Neural cell (in vitro differentiated cells): ENCODE results near the gene ITGAD. TPM values are rescaled to one million over a fixed set of nuclear protein-coding genes. Genes with fewer than 3 reads are reported as not detected.

Experiments used
- H2AFZ ChIP-seq: fragments of 200-600, 300-800 bp; sonication (generic), shearing (Covaris generic); 2 replicates; pipeline ENCODE4 v1.6.0; 2014; ENCODE audit warnings: low read depth, mild to moderate bottlenecking, antibody characterized with exemption, low read length, moderate library complexity
- H3F3A ChIP-seq: fragments of 200-600 bp; shearing (Covaris generic); 2 replicates; pipeline ENCODE4 v1.6.1; 2016; ENCODE audit warnings: mild to moderate bottlenecking, moderate library complexity, mixed read lengths, antibody characterized with exemption, low read length; ENCODE audit not compliant: insufficient read depth, poor library complexity, severe bottlenecking
- H3K27ac ChIP-seq: fragments of 200-600, 300-800 bp; sonication (generic), shearing (Covaris generic); 2 replicates; pipeline ENCODE4 v1.5.1; 2014; ENCODE audit warnings: mild to moderate bottlenecking, low read length, moderate library complexity
- H3K27me3 ChIP-seq: fragments of 300-800, 200-600 bp; sonication (generic), shearing (Covaris generic); 2 replicates; pipeline ENCODE4 v1.6.0; 2014; ENCODE audit warnings: mild to moderate bottlenecking, low read depth, low read length, moderate library complexity; ENCODE audit not compliant: insufficient read depth
- H3K36me3 ChIP-seq: fragments of 300-800, 200-600 bp; sonication (generic), shearing (Covaris generic); 2 replicates; pipeline ENCODE4 v1.5.1; 2014; ENCODE audit warnings: mild to moderate bottlenecking, antibody characterized with exemption, low read length, moderate library complexity; ENCODE audit not compliant: insufficient read depth
- H3K4me2 ChIP-seq: fragments of 300-800, 200-600 bp; sonication (generic), shearing (Covaris generic); 2 replicates; pipeline ENCODE4 v1.6.0; 2014; ENCODE audit warnings: mild to moderate bottlenecking, low read length
- H3K4me3 ChIP-seq: fragments of 300-800, 200-600 bp; sonication (generic), shearing (Covaris generic); 2 replicates; pipeline ENCODE4 v1.5.1; 2014; ENCODE audit warnings: mild to moderate bottlenecking, low read length, moderate library complexity
- H3K79me2 ChIP-seq: fragments of 200-600 bp; shearing (Covaris generic); replicated peaks from 2 replicates; pipeline ENCODE4 v1.6.0; 2014; ENCODE audit warnings: mild to moderate bottlenecking, low read length, moderate library complexity; ENCODE audit not compliant: insufficient read depth
- H3K9ac ChIP-seq: fragments of 300-800, 200-600 bp; sonication (generic), shearing (Covaris generic); 2 replicates; pipeline ENCODE4 v1.6.1; 2016; ENCODE audit warnings: mild to moderate bottlenecking, low read length, mixed read lengths
- H3K9me2 ChIP-seq: fragments of 200-600 bp; shearing (Covaris generic); 2 replicates; pipeline ENCODE4 v1.6.1; 2016; ENCODE audit warnings: mild to moderate bottlenecking, low read length, mixed read lengths; ENCODE audit not compliant: insufficient read depth
- H3K9me3 ChIP-seq: fragments of 200-600, 300-800 bp; sonication (generic), shearing (Covaris generic); 2 replicates; pipeline ENCODE4 v1.6.1; 2016; ENCODE audit warnings: mild to moderate bottlenecking, mixed run types, low read length, moderate library complexity, mixed read lengths
- H4K20me1 ChIP-seq: fragments of 200-600 bp; shearing (Covaris generic); 2 replicates; pipeline ENCODE4 v1.6.1; 2016; ENCODE audit warnings: mild to moderate bottlenecking, mixed run types; ENCODE audit not compliant: insufficient read depth
- EP300 ChIP-seq: fragments of 450-650 bp; conservative IDR thresholded peaks from 2 replicates; pipeline ENCODE4 v1.6.1; 2014; ENCODE audit warnings: antibody characterized with exemption, mild to moderate bottlenecking, moderate library complexity; ENCODE audit not compliant: poor library complexity, severe bottlenecking
- EZH2 ChIP-seq: fragments of 200-600, 300-800 bp; shearing (Covaris generic), sonication (generic); IDR thresholded peaks from 2 replicates; pipeline ENCODE4 v1.6.1; 2014; ENCODE audit warnings: antibody characterized with exemption, low read length, borderline replicate concordance, mild to moderate bottlenecking; ENCODE audit not compliant: insufficient read depth, poor library complexity, severe bottlenecking
- MXI1 ChIP-seq: fragments of 450-650 bp; conservative IDR thresholded peaks from 2 replicates; pipeline ENCODE4 v1.6.1; 2014; ENCODE audit warnings: antibody characterized with exemption, mild to moderate bottlenecking; ENCODE audit not compliant: poor library complexity, severe bottlenecking
- POLR2AphosphoS5 ChIP-seq: IDR thresholded peaks from 2 replicates; pipeline ENCODE4 v1.6.1; 2012
- RAD21 ChIP-seq: fragments of 450-650 bp; conservative IDR thresholded peaks from 2 replicates; pipeline ENCODE4 v1.6.1; 2014; ENCODE audit warnings: antibody characterized with exemption, mild to moderate bottlenecking, moderate library complexity
- SMC3 ChIP-seq: fragments of 450-650 bp; conservative IDR thresholded peaks from 2 replicates; pipeline ENCODE4 v1.6.1; 2014; ENCODE audit warnings: antibody characterized with exemption, mild to moderate bottlenecking, moderate library complexity; ENCODE audit not compliant: poor library complexity
- TAF1 ChIP-seq: IDR thresholded peaks from 2 replicates; pipeline ENCODE4 v1.6.1; 2012; ENCODE audit warnings: low read depth
- polyA plus RNA-seq: library from polyadenylated mRNA; depleted of rRNA; stranded (reverse); fragments of >200 nt; gene quantifications from 2 replicates; pipeline ENCODE4 v1.2.3, GENCODE V29; 2014
- TF ChIP-seq, protein P1 (sequence below): fragments of 450-650 bp; IDR thresholded peaks from 2 replicates; pipeline ENCODE4 v1.5.1; 2014; ENCODE audit warnings: antibody characterized with exemption, mild to moderate bottlenecking, moderate library complexity; ENCODE audit not compliant: poor library complexity, severe bottlenecking
- TF ChIP-seq, protein P2 (sequence below): IDR thresholded peaks from 2 replicates; pipeline ENCODE4 v1.6.1; 2012; ENCODE audit warnings: borderline replicate concordance

ITGAD gene
- polyA plus RNA-seq, 1 donor from 2014 or later: not detected

GRCh38 chr16:31458844-31459686, 65.9 kb downstream of the ITGAD start, which contains the start of gene ARMC5:
Gene ARMC5 (plus strand): TSS chr16:31459501. CDS start chr16:31459525, 24 bp downstream.
- no peaks in the 10 kb centered on the region for H3K9me2 ChIP-seq
- H3K9ac ChIP-seq: peak within 1 kb of the TSS; percentile 98
- H3K27me3 ChIP-seq: no peaks in the 10 kb centered on the region
- H3K79me2 ChIP-seq: peaks cover 22% of the 10 kb centered on the region
- no peaks in the 10 kb centered on the region for H3K36me3 ChIP-seq
- H3K4me2 ChIP-seq: peak within 1 kb of the TSS; percentile 98
- peaks cover 8% of the 10 kb centered on the region for H3F3A ChIP-seq
- H3K9me3 ChIP-seq: no peaks in the 10 kb centered on the region
- TF ChIP-seq RAD21 (peak; percentile 48), EZH2 (no peak), SMC3 (peak; percentile 60), EP300 (peak; percentile 80), POLR2AphosphoS5 (peak; percentile 96), TAF1 (peak; percentile 77), MXI1 (peak; percentile 99)
- TF ChIP-seq, protein P1, sequence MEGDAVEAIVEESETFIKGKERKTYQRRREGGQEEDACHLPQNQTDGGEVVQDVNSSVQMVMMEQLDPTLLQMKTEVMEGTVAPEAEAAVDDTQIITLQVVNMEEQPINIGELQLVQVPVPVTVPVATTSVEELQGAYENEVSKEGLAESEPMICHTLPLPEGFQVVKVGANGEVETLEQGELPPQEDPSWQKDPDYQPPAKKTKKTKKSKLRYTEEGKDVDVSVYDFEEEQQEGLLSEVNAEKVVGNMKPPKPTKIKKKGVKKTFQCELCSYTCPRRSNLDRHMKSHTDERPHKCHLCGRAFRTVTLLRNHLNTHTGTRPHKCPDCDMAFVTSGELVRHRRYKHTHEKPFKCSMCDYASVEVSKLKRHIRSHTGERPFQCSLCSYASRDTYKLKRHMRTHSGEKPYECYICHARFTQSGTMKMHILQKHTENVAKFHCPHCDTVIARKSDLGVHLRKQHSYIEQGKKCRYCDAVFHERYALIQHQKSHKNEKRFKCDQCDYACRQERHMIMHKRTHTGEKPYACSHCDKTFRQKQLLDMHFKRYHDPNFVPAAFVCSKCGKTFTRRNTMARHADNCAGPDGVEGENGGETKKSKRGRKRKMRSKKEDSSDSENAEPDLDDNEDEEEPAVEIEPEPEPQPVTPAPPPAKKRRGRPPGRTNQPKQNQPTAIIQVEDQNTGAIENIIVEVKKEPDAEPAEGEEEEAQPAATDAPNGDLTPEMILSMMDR: peak; percentile 70
- TF ChIP-seq, protein P2, sequence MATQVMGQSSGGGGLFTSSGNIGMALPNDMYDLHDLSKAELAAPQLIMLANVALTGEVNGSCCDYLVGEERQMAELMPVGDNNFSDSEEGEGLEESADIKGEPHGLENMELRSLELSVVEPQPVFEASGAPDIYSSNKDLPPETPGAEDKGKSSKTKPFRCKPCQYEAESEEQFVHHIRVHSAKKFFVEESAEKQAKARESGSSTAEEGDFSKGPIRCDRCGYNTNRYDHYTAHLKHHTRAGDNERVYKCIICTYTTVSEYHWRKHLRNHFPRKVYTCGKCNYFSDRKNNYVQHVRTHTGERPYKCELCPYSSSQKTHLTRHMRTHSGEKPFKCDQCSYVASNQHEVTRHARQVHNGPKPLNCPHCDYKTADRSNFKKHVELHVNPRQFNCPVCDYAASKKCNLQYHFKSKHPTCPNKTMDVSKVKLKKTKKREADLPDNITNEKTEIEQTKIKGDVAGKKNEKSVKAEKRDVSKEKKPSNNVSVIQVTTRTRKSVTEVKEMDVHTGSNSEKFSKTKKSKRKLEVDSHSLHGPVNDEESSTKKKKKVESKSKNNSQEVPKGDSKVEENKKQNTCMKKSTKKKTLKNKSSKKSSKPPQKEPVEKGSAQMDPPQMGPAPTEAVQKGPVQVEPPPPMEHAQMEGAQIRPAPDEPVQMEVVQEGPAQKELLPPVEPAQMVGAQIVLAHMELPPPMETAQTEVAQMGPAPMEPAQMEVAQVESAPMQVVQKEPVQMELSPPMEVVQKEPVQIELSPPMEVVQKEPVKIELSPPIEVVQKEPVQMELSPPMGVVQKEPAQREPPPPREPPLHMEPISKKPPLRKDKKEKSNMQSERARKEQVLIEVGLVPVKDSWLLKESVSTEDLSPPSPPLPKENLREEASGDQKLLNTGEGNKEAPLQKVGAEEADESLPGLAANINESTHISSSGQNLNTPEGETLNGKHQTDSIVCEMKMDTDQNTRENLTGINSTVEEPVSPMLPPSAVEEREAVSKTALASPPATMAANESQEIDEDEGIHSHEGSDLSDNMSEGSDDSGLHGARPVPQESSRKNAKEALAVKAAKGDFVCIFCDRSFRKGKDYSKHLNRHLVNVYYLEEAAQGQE: peak; percentile 91
- H2AFZ ChIP-seq: peak within 1 kb of the TSS; percentile 93
- H4K20me1 ChIP-seq: no peaks in the 10 kb centered on the region
- H3K4me3 ChIP-seq: peak within 1 kb of the TSS; percentile 99
- peak within 1 kb of the TSS; percentile 98 for H3K27ac ChIP-seq

DNA sequence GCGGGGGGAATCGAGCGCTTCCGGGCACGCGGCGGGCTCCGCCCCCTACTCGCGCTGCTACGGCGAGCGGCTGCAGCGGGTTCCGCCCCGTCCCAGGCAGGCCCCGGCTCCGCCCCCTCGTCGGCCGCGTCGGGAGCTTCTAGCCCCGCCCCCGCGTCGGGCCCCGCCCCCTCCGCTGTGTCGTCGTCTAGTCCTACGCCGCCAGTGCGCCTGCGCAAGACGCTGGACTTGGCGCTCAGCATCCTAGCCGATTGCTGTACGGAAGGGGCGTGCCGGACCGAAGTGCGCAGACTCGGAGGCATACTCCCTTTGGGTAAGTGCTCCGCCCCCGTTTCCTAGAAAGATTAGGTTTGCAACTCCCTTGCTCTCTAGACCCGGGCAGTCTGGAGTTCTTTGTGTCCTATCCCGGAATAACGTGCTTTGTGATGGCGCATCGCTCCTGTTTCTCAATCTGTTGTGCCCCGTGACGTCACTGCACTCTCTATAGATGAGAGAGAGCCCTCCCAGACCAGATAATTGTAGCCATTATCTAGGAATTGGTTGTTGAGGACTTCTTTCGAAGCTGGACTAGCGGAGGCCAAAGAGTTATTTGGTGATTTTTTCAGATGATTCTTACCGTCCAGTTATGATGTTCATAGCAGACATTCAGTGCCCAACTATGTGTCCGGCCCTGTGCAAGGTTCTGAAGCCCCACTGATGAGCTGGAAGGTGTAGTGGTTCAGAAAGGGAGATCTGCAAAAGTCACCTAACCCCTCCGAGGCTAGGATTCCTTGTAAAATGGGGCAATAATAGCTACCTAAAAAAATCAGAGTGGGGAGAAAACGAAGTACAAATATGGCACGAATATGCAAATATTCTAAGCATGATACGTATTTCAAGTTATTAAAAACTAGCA, 66.8 kb downstream of the ITGAD start:
- Histone ChIP-seq H3K9me2 (no peaks in the 10 kb centered on the region), H3K9me3 (no peaks in the 10 kb centered on the region), H3K9ac (peak overlapping the region; percentile 98), H3K4me3 (peak overlapping the region; percentile 99), H3K4me2 (peak overlapping the region; percentile 98), H2AFZ (peak overlapping the region; percentile 93), H3K27me3 (no peaks in the 10 kb centered on the region), H3F3A (peaks cover 8% of the 10 kb centered on the region), H4K20me1 (no peaks in the 10 kb centered on the region), H3K27ac (peak overlapping the region; percentile 98), H3K79me2 (peaks cover 22% of the 10 kb centered on the region), H3K36me3 (no peaks in the 10 kb centered on the region)
- TF ChIP-seq TAF1: peak; percentile 16
- TF ChIP-seq EP300: no peak
- no peak for TF ChIP-seq RAD21
- TF ChIP-seq SMC3: no peak
- TF ChIP-seq MXI1: no peak
- peak; percentile 74 for TF ChIP-seq POLR2AphosphoS5
- TF ChIP-seq, protein P1: no peak
- TF ChIP-seq, protein P2: no peak
